ENCODE measurements around the gene C16orf46.

GRCh38 chr16:81040131-81040530 lies 36.9 kb downstream of the C16orf46 start:
- TF ChIP-seq EZH2 (IDR thresholded peaks at IDR 0.05; ENCODE audit: low read depth, unreplicated experiment) (no peak), POLR2AphosphoS5 (IDR thresholded peaks at IDR 0.05; ENCODE audit: low read depth) (no peak), CTCF (conservative IDR thresholded peaks at IDR 0.05; ENCODE audit: low read depth in 2 of 2) (no peak), REST (IDR thresholded peaks at IDR 0.05; ENCODE audit: unreplicated experiment) (no peak), CREB1 (CRISPR knock-in tag; IDR thresholded peaks at IDR 0.05; ENCODE audit: low read depth) (no peak), JUNB (IDR thresholded peaks at IDR 0.05; ENCODE audit: unreplicated experiment) (no peak), ZNF114 (CRISPR knock-in tag; IDR thresholded peaks at IDR 0.05) (no peak), EZH2phosphoT487 (IDR thresholded peaks at IDR 0.05; ENCODE audit: unreplicated experiment) (no peak), ZNF331 (CRISPR knock-in tag; IDR thresholded peaks at IDR 0.05; ENCODE audit: low read depth) (no peak)

Measured in GM23338 (cell line).